Activated B cell treated with CpG ODN at 0.5 μM for 24 hours (primary cell): ENCODE measurements around the gene CACNA1E. TPM values are rescaled to one million over a fixed set of nuclear protein-coding genes. Genes with fewer than 3 reads are reported as not detected.
"Not testable (repeated sequence)": the region's sequence is repeated elsewhere in the genome, so short reads cannot be mapped to it uniquely, and the experiment has no call there.

Source experiments
- ATAC-seq: fragments of 200-7000 bp; cut with Tn5 transposase; one replicate; pipeline ENCODE4 v1.10.0; 2021; ENCODE audit warnings: low read depth, mild to moderate bottlenecking, moderate library complexity
- CTCF ChIA-PET: fragments of 350-600 bp; sonication (Branson Sonifier 250); formaldehyde crosslinking; loops from one replicate; lab custom pipeline; 2021; ENCODE audit warnings: antibody characterized with exemption; lab: Charles Lee
- POLR2A ChIA-PET: fragments of 350-600 bp; sonication (Branson Sonifier 250); formaldehyde crosslinking; loops from one replicate; lab custom pipeline; 2021; ENCODE audit warnings: antibody characterized with exemption; lab: Charles Lee
- DNase-seq: peaks from one replicate; pipeline ENCODE4 v3.0.0; 2022
- H3K27ac Mint-ChIP-seq: one replicate; pipeline ENCODE4 v1.8.0; 2020; ENCODE audit warnings: mixed read lengths
- H3K27me3 Mint-ChIP-seq: one replicate; pipeline ENCODE4 v1.8.0; 2021; ENCODE audit warnings: mixed read lengths
- H3K36me3 Mint-ChIP-seq: one replicate; pipeline ENCODE4 v1.8.0; 2021; ENCODE audit warnings: low read depth, mixed read lengths
- H3K4me1 Mint-ChIP-seq: one replicate; pipeline ENCODE4 v1.8.0; 2021; ENCODE audit warnings: mixed read lengths
- H3K4me3 Mint-ChIP-seq: one replicate; pipeline ENCODE4 v1.8.0; 2020; ENCODE audit warnings: mild to moderate bottlenecking, mixed read lengths
- H3K9me3 Mint-ChIP-seq: one replicate; pipeline ENCODE4 v1.8.0; 2020; ENCODE audit warnings: mixed read lengths
- intact Hi-C: fragments of 100-400 bp; cut with micrococcal nuclease; formaldehyde crosslinking; loops from one replicate; pipeline ENCODE4 v1.15.1; 2024
- total RNA-seq: library from RNA; stranded (reverse); gene quantifications from 2 replicates; pipeline ENCODE4 v1.2.3, GENCODE V29; 2022
- TF ChIP-seq, protein P1 (sequence below): fragments of 200-600 bp; IDR thresholded peaks from one replicate; pipeline ENCODE4 v1.8.0; 2022; ENCODE audit warnings: antibody characterized with exemption, mild to moderate bottlenecking

The CACNA1E gene
- total RNA-seq, 1 donor from 2014 or later, result 0.91 TPM

DNA sequence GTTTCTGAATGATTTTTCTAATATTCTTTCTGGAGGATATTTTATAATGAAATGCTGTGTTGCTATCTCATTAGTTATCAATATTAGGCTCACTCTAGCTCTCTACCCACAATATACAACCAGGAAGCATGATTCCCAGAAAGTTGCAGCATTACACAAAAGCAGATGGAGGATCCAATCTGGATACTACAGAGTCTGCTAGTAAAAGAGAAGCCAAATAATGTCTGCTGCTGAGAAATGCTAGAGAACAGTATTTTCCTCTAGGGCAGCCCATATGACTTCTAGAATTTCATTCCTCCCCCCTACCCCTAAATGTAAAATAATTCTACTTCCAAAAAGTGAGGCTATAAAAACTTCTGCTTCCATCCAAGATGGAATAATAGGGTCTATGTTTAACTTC lies 338.4 kb downstream of the CACNA1E start:
- H3K9me3 Mint-ChIP-seq, result peaks cover 5% of the 10 kb centered on the region
- H3K27ac Mint-ChIP-seq, result no peak overlapping the region
- CTCF ChIA-PET, result no interaction called here
- no peaks in the 10 kb centered on the region for H3K36me3 Mint-ChIP-seq
- ATAC-seq, result no peak
- H3K27me3 Mint-ChIP-seq, result peaks cover 3% of the 10 kb centered on the region
- TF ChIP-seq, protein P1, sequence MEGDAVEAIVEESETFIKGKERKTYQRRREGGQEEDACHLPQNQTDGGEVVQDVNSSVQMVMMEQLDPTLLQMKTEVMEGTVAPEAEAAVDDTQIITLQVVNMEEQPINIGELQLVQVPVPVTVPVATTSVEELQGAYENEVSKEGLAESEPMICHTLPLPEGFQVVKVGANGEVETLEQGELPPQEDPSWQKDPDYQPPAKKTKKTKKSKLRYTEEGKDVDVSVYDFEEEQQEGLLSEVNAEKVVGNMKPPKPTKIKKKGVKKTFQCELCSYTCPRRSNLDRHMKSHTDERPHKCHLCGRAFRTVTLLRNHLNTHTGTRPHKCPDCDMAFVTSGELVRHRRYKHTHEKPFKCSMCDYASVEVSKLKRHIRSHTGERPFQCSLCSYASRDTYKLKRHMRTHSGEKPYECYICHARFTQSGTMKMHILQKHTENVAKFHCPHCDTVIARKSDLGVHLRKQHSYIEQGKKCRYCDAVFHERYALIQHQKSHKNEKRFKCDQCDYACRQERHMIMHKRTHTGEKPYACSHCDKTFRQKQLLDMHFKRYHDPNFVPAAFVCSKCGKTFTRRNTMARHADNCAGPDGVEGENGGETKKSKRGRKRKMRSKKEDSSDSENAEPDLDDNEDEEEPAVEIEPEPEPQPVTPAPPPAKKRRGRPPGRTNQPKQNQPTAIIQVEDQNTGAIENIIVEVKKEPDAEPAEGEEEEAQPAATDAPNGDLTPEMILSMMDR, result no peak
- POLR2A ChIA-PET, result no interaction called here
- no peaks in the 10 kb centered on the region for H3K4me1 Mint-ChIP-seq
- intact Hi-C loops, result no loop called here
- no peak for DNase-seq
- H3K4me3 Mint-ChIP-seq, result no peak overlapping the region

DNA sequence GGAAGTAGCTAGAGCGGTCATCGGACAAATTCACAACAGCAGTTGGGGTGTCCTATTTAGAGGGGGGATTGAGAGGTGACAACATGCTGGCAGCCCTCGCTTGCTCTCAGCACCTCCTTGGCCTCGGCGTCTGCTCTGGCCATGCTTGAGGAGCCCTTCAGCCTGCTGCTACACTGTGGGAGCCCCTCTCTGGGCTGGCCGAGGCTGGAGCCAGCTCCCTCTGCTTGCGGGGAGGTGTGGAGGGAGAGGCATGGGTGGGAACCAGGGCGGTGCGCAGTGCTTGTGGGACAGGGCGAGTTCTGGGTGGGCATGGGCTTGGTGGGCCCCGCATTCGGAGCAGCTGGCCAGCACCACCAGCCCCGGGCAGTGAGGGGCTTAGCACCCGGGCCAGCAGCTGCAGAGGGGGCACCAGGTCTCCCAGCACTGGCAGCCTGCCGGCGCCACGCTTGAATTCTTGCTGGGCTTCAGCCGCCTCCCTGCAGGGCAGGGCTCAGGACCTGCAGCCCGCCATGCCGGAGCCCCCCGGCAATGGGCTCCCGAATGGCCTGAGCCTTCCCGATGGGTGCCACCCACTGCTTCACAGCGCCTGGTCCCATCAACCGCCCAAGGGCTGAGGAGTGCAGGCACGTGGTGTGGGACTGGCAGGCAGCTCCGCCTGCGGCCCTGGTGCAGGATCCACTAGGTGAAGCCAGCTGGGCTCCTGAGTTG lies 349.0 kb downstream of the CACNA1E start:
- CTCF ChIA-PET, H3K27me3 Mint-ChIP-seq, intact Hi-C loops, DNase-seq, H3K4me3 Mint-ChIP-seq, H3K27ac Mint-ChIP-seq, POLR2A ChIA-PET, H3K4me1 Mint-ChIP-seq, H3K36me3 Mint-ChIP-seq, ATAC-seq: not testable (repeated sequence)
- peaks cover 16% of the 10 kb centered on the region for H3K9me3 Mint-ChIP-seq

DNA sequence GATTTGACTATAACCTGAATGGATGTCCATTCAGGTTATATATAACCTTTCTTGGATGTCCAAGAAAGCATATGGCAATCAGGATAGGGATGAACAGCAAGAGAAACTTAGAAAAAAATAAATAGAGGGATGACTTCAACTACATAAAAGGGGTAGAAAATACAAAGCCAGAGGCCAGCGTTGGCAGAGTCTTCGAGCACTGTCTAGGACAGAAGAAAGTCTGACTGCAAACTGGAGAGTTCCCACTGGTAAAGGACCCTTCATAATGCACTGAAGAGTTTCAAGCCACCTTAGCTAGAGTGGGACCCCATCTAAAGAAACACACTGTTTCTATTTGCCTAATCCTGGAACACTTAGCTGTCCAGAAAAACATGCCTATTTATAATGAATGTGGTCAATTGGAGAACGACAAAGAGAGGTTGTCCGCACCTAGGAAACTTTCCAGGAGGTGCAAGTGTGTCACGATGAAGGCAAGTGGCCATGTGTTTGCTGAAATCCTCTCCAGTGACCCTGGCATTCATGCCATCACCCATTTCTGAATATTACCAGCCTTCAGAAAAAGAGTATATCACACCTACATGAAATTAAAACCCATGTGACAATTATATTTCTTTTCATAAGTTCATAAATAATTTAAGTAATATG lies 362.8 kb downstream of the CACNA1E start:
- intact Hi-C loops, result no loop called here
- no peak for DNase-seq
- peaks cover 11% of the 10 kb centered on the region for H3K27me3 Mint-ChIP-seq
- ChIA-PET CTCF (no interaction called here), POLR2A (no interaction called here)
- H3K9me3 Mint-ChIP-seq, result no peaks in the 10 kb centered on the region
- no peaks in the 10 kb centered on the region for H3K4me1 Mint-ChIP-seq
- no peak overlapping the region for H3K4me3 Mint-ChIP-seq
- no peaks in the 10 kb centered on the region for H3K36me3 Mint-ChIP-seq
- ATAC-seq, result no peak
- TF ChIP-seq, protein P1, result no peak
- H3K27ac Mint-ChIP-seq, result no peak overlapping the region

DNA sequence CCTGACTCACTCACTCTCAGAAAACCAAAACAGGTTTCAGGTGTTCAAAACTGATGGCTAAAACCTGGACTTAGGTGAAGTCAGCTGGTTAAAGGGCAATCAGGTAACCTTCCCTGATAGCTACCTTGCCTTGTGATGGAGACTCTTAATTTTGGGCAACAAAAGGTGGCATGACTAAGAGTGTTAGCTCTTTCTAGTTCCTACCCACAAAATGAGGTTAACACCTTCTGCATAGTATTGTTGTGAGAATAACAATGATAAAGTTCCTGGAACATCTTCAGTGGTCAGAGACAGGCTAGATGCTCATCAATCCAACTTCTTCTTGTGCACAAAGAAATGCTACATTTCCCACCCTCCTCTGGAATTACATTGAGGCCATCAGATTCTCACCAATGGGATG lies 363.4 kb downstream of the CACNA1E start:
- H3K36me3 Mint-ChIP-seq, result no peaks in the 10 kb centered on the region
- ChIA-PET POLR2A (no interaction called here), CTCF (no interaction called here)
- peaks cover 11% of the 10 kb centered on the region for H3K27me3 Mint-ChIP-seq
- intact Hi-C loops, result no loop called here
- DNase-seq (no peak), ATAC-seq (no peak)
- no peak overlapping the region for H3K4me3 Mint-ChIP-seq
- TF ChIP-seq, protein P1, result no peak
- no peak overlapping the region for H3K27ac Mint-ChIP-seq
- no peaks in the 10 kb centered on the region for H3K9me3 Mint-ChIP-seq
- no peaks in the 10 kb centered on the region for H3K4me1 Mint-ChIP-seq

DNA sequence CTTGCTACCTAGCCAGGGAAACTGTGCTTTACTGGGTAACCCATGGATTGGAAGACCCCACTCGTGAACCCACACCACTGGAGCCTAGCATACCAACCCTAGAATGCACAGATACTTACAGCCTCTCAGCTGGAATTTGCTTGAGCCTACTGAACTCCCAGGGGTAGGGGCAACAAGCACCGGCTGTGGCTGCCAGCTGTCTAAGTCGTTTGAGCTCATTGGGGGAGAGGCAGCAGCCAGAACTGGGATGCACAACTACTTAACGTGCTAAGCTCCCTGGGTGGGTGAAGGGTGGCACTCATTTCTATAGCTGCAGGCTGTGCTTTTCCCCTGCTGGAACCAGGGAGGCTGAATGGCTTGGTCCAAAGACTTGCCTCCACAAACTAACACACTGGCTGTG lies 365.8 kb downstream of the CACNA1E start:
- peaks cover 8% of the 10 kb centered on the region for H3K9me3 Mint-ChIP-seq
- peaks cover 11% of the 10 kb centered on the region for H3K27me3 Mint-ChIP-seq
- POLR2A ChIA-PET, result no interaction called here
- no peaks in the 10 kb centered on the region for H3K4me1 Mint-ChIP-seq
- TF ChIP-seq, protein P1, result no peak
- ATAC-seq (no peak), DNase-seq (no peak)
- intact Hi-C loops, result no loop called here
- no peak overlapping the region for H3K27ac Mint-ChIP-seq
- H3K36me3 Mint-ChIP-seq, result no peaks in the 10 kb centered on the region
- no peak overlapping the region for H3K4me3 Mint-ChIP-seq
- CTCF ChIA-PET, result no interaction called here

DNA sequence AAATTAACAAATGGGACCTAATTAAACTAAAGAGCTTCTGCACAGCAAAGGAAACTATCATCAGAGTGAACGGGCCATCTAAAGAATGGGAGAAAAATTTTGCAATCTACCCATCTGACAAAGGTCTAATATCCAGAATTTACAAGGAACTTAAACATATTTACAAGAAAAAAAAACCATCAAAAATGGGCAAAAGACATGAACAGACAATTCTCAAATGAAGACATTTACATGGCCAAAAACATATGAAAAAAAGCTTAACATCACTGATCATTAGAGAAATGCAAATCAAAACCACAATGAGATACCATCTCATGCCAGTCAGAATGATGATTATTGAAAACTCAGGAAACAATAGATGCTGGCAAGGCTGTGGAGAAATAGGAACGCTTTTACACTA lies 370.9 kb downstream of the CACNA1E start:
- CTCF ChIA-PET, intact Hi-C loops, H3K4me3 Mint-ChIP-seq, H3K27me3 Mint-ChIP-seq, H3K36me3 Mint-ChIP-seq, H3K9me3 Mint-ChIP-seq, H3K27ac Mint-ChIP-seq, POLR2A ChIA-PET, ATAC-seq, H3K4me1 Mint-ChIP-seq, DNase-seq: not testable (repeated sequence)
